Fibroblast of lung (primary cell): Measurements from ENCODE around the gene GNB4. TPM values are rescaled to one million over a fixed set of nuclear protein-coding genes. Genes with fewer than 3 reads are reported as not detected.

ENCODE experiments used
- DNase-seq, 2 donors: peaks; one replicate each; pipeline versions ENCODE4 v3.0.0 to v3.0.0-alpha.2; 2010; ENCODE audit warnings: low read depth in 2 of 2
- H2AFZ ChIP-seq: 2 replicates; pipeline ENCODE4 v1.5.1; 2012; ENCODE audit warnings: low read length, control low read depth, inconsistent platforms
- H3K27ac ChIP-seq: 2 replicates; pipeline ENCODE4 v1.5.1; 2011; ENCODE audit warnings: low read length, control low read depth; ENCODE audit not compliant: insufficient read depth
- H3K27me3 ChIP-seq: 2 replicates; pipeline ENCODE4 v1.5.1; 2011; ENCODE audit warnings: mild to moderate bottlenecking, low read length; ENCODE audit not compliant: control insufficient read depth, insufficient read depth
- H3K36me3 ChIP-seq: 2 replicates; pipeline ENCODE4 v1.5.1; 2011; ENCODE audit warnings: low read length; ENCODE audit not compliant: control insufficient read depth, insufficient read depth
- H3K4me1 ChIP-seq: 2 replicates; pipeline ENCODE4 v1.5.1; 2011; ENCODE audit warnings: low read length; ENCODE audit not compliant: control insufficient read depth, insufficient read depth; ENCODE audit errors: extremely low read depth
- H3K4me2 ChIP-seq: 2 replicates; pipeline ENCODE4 v1.5.1; 2011; ENCODE audit warnings: low read length, control low read depth; ENCODE audit not compliant: insufficient read depth; ENCODE audit errors: extremely low read depth
- H3K4me3 ChIP-seq, 4 experiments: fragments of 200-600 bp in 1 of 4; sonication (generic) in 1 of 4; replicated peaks in 1 of 4; 2 replicates each; pipeline ENCODE4 v1.5.1; 2011 to 2016; ENCODE audit warnings: low read length in 4 of 4, low read depth in 3 of 4, mild to moderate bottlenecking in 3 of 4, control low read depth in 2 of 4, inconsistent platforms in 1 of 4, mixed read lengths in 1 of 4; ENCODE audit not compliant: insufficient read depth in 1 of 4; ENCODE audit errors: control extremely low read depth in 1 of 4
- H3K79me2 ChIP-seq: 2 replicates; pipeline ENCODE4 v1.5.1; 2012; ENCODE audit warnings: mild to moderate bottlenecking, low read length, inconsistent platforms; ENCODE audit not compliant: control insufficient read depth, insufficient read depth
- H3K9ac ChIP-seq: 2 replicates; pipeline ENCODE4 v1.5.1; 2011; ENCODE audit warnings: mild to moderate bottlenecking, low read length, control low read depth; ENCODE audit not compliant: insufficient read depth
- H3K9me3 ChIP-seq: 2 replicates; pipeline ENCODE4 v1.5.1; 2012; ENCODE audit warnings: low read depth, low read length; ENCODE audit not compliant: control insufficient read depth, insufficient read depth
- H4K20me1 ChIP-seq: 2 replicates; pipeline ENCODE4 v1.5.1; 2011; ENCODE audit warnings: low read length; ENCODE audit not compliant: control insufficient read depth, insufficient read depth; ENCODE audit errors: extremely low read depth
- EZH2 ChIP-seq: IDR thresholded peaks from 2 replicates; pipeline ENCODE4 v1.5.1; 2012; ENCODE audit warnings: low read length, control low read depth, mild to moderate bottlenecking; ENCODE audit errors: missing control alignments
- polyA plus RNA-seq, 2 donors: library from polyadenylated mRNA; depleted of rRNA in 1 of 2; stranded (reverse) in 1 of 2; unstranded in 1 of 2; fragments of >200 nt; gene quantifications; 2 replicates each; pipeline ENCODE4 v1.2.1, GENCODE V29; 2011 to 2012; ENCODE audit warnings: missing spikeins in 1 of 2
- total RNA-seq: library from RNA; depleted of rRNA; stranded (reverse); fragments of >200 nt; gene quantifications from 2 replicates; pipeline ENCODE4 v1.2.1, GENCODE V29; 2014
- TF ChIP-seq, protein P1 (sequence below), 2 donors: IDR thresholded peaks in 1 of 2; conservative IDR thresholded peaks in 1 of 2; 1 replicate in 1 of 2; 2 replicates in 1 of 2; pipeline ENCODE4 v1.5.1; 2011 to 2012; ENCODE audit warnings: low read length in 2 of 2, control low read depth in 1 of 2, inconsistent platforms in 1 of 2, low read depth in 1 of 2, mild to moderate bottlenecking in 1 of 2

The GNB4 gene
- total and polyA plus RNA-seq, 2 donors (not counting 1 experiment from before 2014, with no cell fraction given) = 55.7 to 83.1 TPM

DNA sequence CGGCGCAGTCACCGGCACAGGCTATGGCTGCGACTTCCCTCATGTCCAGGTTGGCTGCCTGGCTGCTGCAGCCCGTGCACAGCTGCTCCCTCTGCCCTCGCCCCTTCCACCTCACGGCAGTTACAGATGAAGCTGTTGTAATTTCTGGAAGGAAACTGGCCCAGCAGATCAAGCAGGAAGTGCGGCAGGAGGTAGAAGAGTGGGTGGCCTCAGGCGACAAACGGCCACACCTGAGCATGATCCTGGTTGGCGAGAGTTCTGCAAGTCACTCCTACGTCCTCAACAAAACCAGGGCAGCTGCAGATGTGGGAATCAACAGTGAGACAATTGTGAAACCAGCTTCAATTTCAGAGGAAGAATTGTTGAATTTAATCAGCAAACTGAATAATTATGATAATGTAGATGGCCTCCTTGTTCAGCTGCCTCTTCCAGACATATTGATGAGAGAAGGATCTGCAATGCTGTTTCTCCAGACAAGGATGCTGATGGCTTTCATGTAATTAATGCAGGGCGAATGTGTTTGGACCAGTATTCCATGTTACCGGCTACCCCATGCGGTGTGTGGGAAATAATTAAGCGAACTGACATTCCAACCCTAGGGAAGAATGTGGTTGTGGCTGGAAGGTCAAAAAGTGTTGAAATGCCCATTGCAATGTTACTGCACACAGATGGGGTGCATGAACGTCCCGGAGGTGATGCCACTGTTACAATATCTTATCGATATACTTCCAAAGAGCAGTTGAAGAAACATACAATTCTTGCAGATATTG lies 13.2 kb upstream of the GNB4 start:
- TF ChIP-seq EZH2 = no peak
- TF ChIP-seq, protein P1, sequence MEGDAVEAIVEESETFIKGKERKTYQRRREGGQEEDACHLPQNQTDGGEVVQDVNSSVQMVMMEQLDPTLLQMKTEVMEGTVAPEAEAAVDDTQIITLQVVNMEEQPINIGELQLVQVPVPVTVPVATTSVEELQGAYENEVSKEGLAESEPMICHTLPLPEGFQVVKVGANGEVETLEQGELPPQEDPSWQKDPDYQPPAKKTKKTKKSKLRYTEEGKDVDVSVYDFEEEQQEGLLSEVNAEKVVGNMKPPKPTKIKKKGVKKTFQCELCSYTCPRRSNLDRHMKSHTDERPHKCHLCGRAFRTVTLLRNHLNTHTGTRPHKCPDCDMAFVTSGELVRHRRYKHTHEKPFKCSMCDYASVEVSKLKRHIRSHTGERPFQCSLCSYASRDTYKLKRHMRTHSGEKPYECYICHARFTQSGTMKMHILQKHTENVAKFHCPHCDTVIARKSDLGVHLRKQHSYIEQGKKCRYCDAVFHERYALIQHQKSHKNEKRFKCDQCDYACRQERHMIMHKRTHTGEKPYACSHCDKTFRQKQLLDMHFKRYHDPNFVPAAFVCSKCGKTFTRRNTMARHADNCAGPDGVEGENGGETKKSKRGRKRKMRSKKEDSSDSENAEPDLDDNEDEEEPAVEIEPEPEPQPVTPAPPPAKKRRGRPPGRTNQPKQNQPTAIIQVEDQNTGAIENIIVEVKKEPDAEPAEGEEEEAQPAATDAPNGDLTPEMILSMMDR (conservative IDR thresholded peaks at IDR 0.05 in 1 of 2, IDR thresholded peaks at IDR 0.05 in 1 of 2; ENCODE audit: low read depth in 1 of 2, low read length in 2 of 2) = no peak
- no peaks in the 10 kb centered on the region for H3K4me1 ChIP-seq
- H3K27me3 ChIP-seq = no peaks in the 10 kb centered on the region
- H3K4me2 ChIP-seq = no peak overlapping the region
- no peak overlapping the region for H3K27ac ChIP-seq
- H3K4me3 ChIP-seq = no peak overlapping the region
- H3K36me3 ChIP-seq = no peaks in the 10 kb centered on the region
- H4K20me1 ChIP-seq = no peaks in the 10 kb centered on the region
- H3K9me3 ChIP-seq = no peaks in the 10 kb centered on the region
- no peak for DNase-seq
- H3K79me2 ChIP-seq = no peaks in the 10 kb centered on the region
- no peak overlapping the region for H2AFZ ChIP-seq
- no peak overlapping the region for H3K9ac ChIP-seq

DNA sequence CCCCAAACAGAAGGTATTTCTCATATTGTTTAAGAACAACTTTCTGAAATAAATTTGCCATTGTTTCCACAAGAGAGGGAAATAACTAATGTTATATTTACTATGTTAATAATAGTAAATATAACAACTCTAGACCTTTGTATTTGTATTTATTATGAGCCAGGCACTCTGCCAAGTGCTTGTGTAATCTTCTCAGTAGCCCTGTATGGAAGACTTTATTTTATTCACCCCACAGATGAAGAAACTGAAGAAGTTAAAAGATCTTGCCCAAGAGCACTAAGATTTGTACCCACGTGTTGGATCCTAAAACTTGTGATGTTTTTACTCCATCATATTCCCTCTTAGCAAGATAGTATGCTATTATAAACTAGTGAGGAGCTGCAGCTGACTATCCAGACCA lies 12.0 kb upstream of the GNB4 start:
- Histone ChIP-seq H3K9ac (no peak overlapping the region), H3K4me3 (no peak overlapping the region), H3K79me2 (no peaks in the 10 kb centered on the region), H2AFZ (no peak overlapping the region), H3K27ac (no peak overlapping the region), H4K20me1 (no peaks in the 10 kb centered on the region), H3K9me3 (no peaks in the 10 kb centered on the region), H3K27me3 (no peaks in the 10 kb centered on the region), H3K36me3 (no peaks in the 10 kb centered on the region), H3K4me2 (no peak overlapping the region), H3K4me1 (no peaks in the 10 kb centered on the region)
- peak in 1 of 2 donors; percentile 44 for DNase-seq
- no peak for TF ChIP-seq EZH2
- TF ChIP-seq, protein P1 (conservative IDR thresholded peaks at IDR 0.05 in 1 of 2, IDR thresholded peaks at IDR 0.05 in 1 of 2; ENCODE audit: low read depth in 1 of 2, low read length in 2 of 2) = no peak

DNA sequence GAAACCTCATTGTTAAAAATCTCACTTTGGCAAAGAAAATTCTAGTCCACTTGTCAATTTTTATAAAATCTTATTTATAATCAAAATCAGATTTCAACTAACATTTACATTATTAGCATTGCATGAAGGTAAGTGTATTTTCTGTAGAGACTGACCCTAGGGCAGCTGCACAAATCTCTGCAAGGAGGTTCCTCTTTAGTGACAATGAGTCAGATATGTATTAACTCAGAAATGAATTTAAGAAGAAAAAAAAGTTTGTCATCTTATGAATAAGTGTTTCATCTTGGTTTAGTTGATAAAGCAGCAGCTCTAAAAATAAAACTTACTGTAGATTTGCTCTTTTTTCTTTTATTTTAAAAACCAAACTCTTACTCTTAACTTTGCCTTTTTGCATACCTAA lies 9.0 kb upstream of the GNB4 start:
- Histone ChIP-seq H2AFZ (no peak overlapping the region), H3K36me3 (no peaks in the 10 kb centered on the region), H3K9me3 (no peaks in the 10 kb centered on the region), H3K27me3 (no peaks in the 10 kb centered on the region), H4K20me1 (no peaks in the 10 kb centered on the region), H3K9ac (no peak overlapping the region), H3K4me2 (no peak overlapping the region), H3K4me3 (no peak overlapping the region), H3K27ac (no peak overlapping the region), H3K79me2 (no peaks in the 10 kb centered on the region), H3K4me1 (no peaks in the 10 kb centered on the region)
- no peak for DNase-seq
- TF ChIP-seq, protein P1 (conservative IDR thresholded peaks at IDR 0.05 in 1 of 2, IDR thresholded peaks at IDR 0.05 in 1 of 2; ENCODE audit: low read depth in 1 of 2, low read length in 2 of 2) = no peak
- TF ChIP-seq EZH2 = no peak
